Gastrocnemius medialis (tissue), 4 donors: ENCODE data around the gene MESP1. TPM values are rescaled to one million over a fixed set of nuclear protein-coding genes. Genes with fewer than 3 reads are reported as not detected.

Experiments used
- ATAC-seq, 2 donors: fragments of 150-250 bp; one replicate each; pipeline ENCODE4 v1.9.1; 2016
- DNase-seq, 2 donors: peaks; one replicate each; pipeline ENCODE4 v3.0.0-alpha.2; 2019
- H3K27ac ChIP-seq, 4 donors: fragments of 200-600 bp; sonication (generic); 1 replicate in 1 of 4; 2 replicates in 3 of 4; pipeline ENCODE4 v1.5.1; 2016 to 2018; ENCODE audit warnings: mild to moderate bottlenecking in 2 of 4, moderate library complexity in 1 of 4
- H3K27me3 ChIP-seq, 3 donors: fragments of 200-600 bp; sonication (generic) in 2 of 3; 1 replicate in 1 of 3; 2 replicates in 2 of 3; pipeline versions ENCODE4 v1.5.1 to v1.6.0; 2016 to 2019; ENCODE audit warnings: mild to moderate bottlenecking in 1 of 3, moderate library complexity in 1 of 3
- H3K36me3 ChIP-seq, 2 donors: fragments of 200-600 bp; sonication (generic) in 1 of 2; one replicate each; pipeline ENCODE4 v1.5.1; 2017 to 2018
- H3K4me1 ChIP-seq, 2 donors: fragments of 200-600 bp; sonication (generic) in 1 of 2; one replicate each; pipeline ENCODE4 v1.5.1; 2016 to 2017; ENCODE audit warnings: mild to moderate bottlenecking in 2 of 2
- H3K4me3 ChIP-seq, 4 donors: fragments of 200-600 bp; sonication (generic) in 3 of 4; 1 replicate in 1 of 4; 2 replicates in 3 of 4; pipeline ENCODE4 v1.5.1; 2016 to 2019; ENCODE audit warnings: mild to moderate bottlenecking in 2 of 4
- H3K9me3 ChIP-seq, 3 donors: fragments of 200-600 bp; sonication (generic) in 2 of 3; 1 replicate in 1 of 3; 2 replicates in 2 of 3; pipeline ENCODE4 v1.5.1; 2016 to 2019
- POLR2A ChIP-seq, 2 donors: fragments of 450-650 bp; IDR thresholded peaks; one replicate each; pipeline ENCODE4 v1.6.1; 2017; ENCODE audit warnings: antibody characterized with exemption in 2 of 2, mild to moderate bottlenecking in 2 of 2, moderate library complexity in 2 of 2
- in situ Hi-C, 4 donors: fragments of 200-750 bp; cut with MboI; loops; one replicate each; pipeline versions ENCODE4 v1.15.0 to v1.8.0; 2017; ENCODE audit warnings: low sequenced_read_pairs in 4 of 4
- intact Hi-C: fragments of 100-400 bp; cut with DNase I; formaldehyde crosslinking; loops from one replicate; pipeline ENCODE4 v1.15.1; 2023; ENCODE audit warnings: low total_unique reads
- total RNA-seq, 4 donors: library from RNA; depleted of rRNA; stranded (reverse); fragments of >200 nt; gene quantifications; one replicate each; pipeline versions ENCODE4 v1.1.0 to v1.2.3, GENCODE V29; 2016
- TF ChIP-seq, protein P1 (sequence below), 5 experiments: fragments of 450-650 bp in 3 of 5; fragments of 200-600 bp in 2 of 5; sonication (generic) in 2 of 5; IDR thresholded peaks in 4 of 5; conservative IDR thresholded peaks in 1 of 5; 1 replicate in 4 of 5; 2 replicates in 1 of 5; pipeline ENCODE4 v1.5.1; 2016 to 2019; ENCODE audit warnings: antibody characterized with exemption in 5 of 5, mild to moderate bottlenecking in 3 of 5, moderate library complexity in 3 of 5

Gene MESP1
- total RNA-seq, 4 donors from 2014 or later = 5.3 to 12.6 (median 6.1) TPM

DNA sequence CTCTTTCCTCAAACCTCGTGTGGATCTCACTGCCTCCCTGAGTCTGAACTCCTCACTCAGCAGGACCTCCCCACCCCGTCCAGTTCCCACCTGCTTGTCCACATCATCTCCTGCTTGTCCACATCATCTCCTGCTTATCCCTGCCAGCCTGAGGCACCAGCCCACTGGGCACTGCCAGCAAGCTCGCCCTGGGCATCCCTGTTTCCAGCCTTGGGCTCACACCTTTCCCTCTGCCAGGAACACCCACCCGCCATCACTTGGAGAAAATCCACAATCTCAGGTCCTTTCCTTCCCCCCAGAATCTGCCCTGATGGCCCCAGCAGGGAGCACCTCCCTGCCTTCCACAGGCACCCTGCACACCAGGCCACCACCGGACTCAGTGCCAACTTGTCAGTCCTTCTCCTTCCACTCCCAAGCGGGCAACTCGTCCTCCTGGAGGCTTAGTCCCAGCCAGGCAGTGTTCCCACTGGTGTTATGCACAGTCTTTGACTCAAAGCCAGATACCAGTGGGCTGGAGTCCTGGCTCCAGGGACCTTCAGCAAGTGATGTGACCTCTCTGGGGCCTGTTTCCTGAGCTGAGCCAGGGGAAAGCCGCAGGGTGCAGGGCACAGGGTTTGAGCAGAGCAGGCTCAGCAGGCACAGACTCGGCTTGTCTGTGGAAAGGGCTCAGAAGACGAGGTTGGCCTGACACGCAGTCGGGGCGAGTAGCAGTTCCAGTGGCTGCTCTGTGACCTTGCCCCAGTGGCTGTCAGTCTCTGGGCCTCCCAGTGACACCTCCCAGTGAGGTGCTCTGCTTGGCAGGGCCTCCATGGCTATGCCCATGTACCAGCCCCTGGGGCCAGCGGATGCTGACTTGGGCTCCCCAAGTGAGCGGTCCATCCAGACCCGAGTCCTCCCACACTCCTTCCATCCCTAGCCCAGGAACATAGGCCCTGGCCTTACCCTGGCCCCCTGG, 15.6 kb upstream of the MESP1 start:
- Histone ChIP-seq H3K9me3 (no peaks in the 10 kb centered on the region), H3K4me3 (no peak overlapping the region), H3K27ac (peak overlapping the region in 3 of 4 donors; percentile 23 to 49 (median 30)), H3K27me3 (no peaks in the 10 kb centered on the region), H3K4me1 (peaks cover 10 to 21% of the 10 kb centered on the region in 2 donors), H3K36me3 (no peaks in the 10 kb centered on the region)
- in situ Hi-C loops (loop anchor here in 3 of 4 donors (25.0 kb wide), 1 partner anchor 321 kb away; no protein-coding TSS in a partner anchor), intact Hi-C loops (loop anchor here (10.0 kb wide), 1 partner anchor 458 kb away; no protein-coding TSS in a partner anchor)
- DNase-seq = peak; percentile 29 to 61
- peak; percentile 63 to 68 for ATAC-seq
- no peak for TF ChIP-seq POLR2A (IDR thresholded peaks at IDR 0.05)
- TF ChIP-seq, protein P1, sequence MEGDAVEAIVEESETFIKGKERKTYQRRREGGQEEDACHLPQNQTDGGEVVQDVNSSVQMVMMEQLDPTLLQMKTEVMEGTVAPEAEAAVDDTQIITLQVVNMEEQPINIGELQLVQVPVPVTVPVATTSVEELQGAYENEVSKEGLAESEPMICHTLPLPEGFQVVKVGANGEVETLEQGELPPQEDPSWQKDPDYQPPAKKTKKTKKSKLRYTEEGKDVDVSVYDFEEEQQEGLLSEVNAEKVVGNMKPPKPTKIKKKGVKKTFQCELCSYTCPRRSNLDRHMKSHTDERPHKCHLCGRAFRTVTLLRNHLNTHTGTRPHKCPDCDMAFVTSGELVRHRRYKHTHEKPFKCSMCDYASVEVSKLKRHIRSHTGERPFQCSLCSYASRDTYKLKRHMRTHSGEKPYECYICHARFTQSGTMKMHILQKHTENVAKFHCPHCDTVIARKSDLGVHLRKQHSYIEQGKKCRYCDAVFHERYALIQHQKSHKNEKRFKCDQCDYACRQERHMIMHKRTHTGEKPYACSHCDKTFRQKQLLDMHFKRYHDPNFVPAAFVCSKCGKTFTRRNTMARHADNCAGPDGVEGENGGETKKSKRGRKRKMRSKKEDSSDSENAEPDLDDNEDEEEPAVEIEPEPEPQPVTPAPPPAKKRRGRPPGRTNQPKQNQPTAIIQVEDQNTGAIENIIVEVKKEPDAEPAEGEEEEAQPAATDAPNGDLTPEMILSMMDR (IDR thresholded peaks at IDR 0.05 in 4 of 5, conservative IDR thresholded peaks at IDR 0.05 in 1 of 5) = no peak

DNA sequence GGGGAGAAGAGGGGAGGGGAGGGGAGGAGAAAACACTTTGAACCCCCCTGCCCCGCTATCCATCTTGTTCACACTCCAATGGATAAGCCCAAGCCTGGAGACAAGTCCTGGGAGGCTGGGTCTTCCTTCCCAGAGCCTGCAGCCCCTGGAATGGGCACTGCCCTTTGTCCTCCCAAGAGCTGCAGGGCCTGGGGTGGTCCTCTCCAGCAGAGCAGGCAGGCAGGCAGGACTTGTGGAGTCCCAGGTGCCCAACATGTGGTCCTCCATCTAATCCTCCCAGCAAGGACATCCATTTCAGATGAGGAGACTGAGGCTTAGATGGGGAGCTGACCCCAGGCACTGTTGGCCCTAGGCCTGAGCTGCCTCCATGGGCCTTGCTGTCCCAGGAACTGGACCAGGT, 14.6 kb upstream of the MESP1 start:
- Histone ChIP-seq H3K9me3 (no peaks in the 10 kb centered on the region), H3K27me3 (no peaks in the 10 kb centered on the region), H3K4me3 (no peak overlapping the region), H3K27ac (no peak overlapping the region), H3K36me3 (no peaks in the 10 kb centered on the region), H3K4me1 (peaks cover 10 to 21% of the 10 kb centered on the region in 2 donors)
- DNase-seq = no peak
- TF ChIP-seq, protein P1 (IDR thresholded peaks at IDR 0.05 in 4 of 5, conservative IDR thresholded peaks at IDR 0.05 in 1 of 5) = no peak
- no peak for TF ChIP-seq POLR2A (IDR thresholded peaks at IDR 0.05)
- in situ Hi-C loops = loop anchor here in 3 of 4 donors (25.0 kb wide), 1 partner anchor 322 kb away; no protein-coding TSS in a partner anchor
- no peak for ATAC-seq
- intact Hi-C loops = loop anchor here (10.0 kb wide), 1 partner anchor 459 kb away; no protein-coding TSS in a partner anchor

DNA sequence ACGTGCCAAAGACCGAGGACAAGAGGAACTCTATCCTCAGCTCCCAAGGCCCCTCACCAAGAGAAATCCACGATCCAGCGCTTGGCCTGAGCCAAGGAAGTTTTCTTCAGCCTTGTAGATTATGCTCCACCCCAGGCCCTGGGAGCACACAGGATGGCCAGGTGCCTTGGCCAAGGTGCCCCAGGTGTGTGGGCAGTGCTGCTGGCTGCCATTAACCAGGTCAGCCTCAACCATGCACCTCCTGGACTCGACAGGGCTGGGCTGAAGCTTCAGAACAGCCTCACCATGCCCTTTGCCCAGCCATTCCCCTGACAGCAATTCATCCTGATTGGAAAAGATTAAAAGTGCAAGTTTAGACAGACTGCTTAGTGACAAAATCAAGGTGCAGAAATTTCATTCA, 10.9 kb upstream of the MESP1 start:
- Histone ChIP-seq H3K27me3 (no peaks in the 10 kb centered on the region), H3K9me3 (no peaks in the 10 kb centered on the region), H3K4me1 (peaks cover 9 to 10% of the 10 kb centered on the region in 2 donors), H3K4me3 (no peak overlapping the region), H3K27ac (no peak overlapping the region), H3K36me3 (no peaks in the 10 kb centered on the region)
- TF ChIP-seq POLR2A (IDR thresholded peaks at IDR 0.05) = no peak
- TF ChIP-seq, protein P1 (IDR thresholded peaks at IDR 0.05 in 4 of 5, conservative IDR thresholded peaks at IDR 0.05 in 1 of 5) = no peak
- DNase-seq (no peak), ATAC-seq (no peak)
- in situ Hi-C loops = loop anchor here (5.0 to 25.0 kb wide), 3 partner anchors 110 to 325 kb away; no protein-coding TSS in a partner anchor
- intact Hi-C loops = loop anchor here (5.0 to 10.0 kb wide), 2 partner anchors 310 to 463 kb away; no protein-coding TSS in a partner anchor

DNA sequence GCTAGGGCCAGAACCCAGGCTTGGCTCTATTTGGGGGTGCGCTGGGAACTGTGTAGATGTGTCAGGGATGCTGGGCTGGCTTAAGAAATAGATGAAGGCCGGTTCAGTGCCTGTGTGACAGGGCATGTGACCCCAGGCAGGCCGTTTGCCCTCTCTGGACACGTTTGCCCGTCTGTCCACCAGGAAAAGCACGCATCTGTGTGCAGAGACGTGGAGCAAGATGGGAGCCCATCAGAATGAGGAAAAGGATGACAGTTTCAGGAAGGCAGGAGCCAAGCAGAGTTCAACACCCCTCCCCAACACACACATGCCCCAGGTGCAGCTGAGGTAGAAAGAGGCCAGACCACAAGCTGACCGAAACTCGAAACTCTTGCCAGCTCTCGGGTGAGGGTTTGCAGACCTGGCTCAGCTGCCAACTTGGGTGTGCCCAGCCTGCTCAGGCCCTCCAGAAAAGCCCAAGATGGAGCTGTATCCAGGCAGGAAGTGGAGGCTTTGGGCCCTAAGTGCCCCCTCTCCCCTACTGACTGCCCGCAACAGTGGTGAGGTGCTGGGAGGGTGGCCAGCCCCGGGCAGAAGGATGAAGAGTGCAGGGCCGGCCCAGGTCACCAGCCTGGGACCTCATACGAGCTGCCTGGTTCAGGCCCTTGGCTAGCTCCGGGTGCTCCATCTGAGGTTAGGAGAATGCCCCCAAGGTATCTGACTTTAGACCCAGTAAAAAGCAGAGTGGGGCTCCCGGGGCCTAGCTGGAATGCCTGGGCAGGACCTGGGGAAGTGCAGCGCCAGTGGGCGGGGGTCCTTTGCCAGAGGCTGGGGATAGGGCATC, 10.2 kb upstream of the MESP1 start:
- in situ Hi-C loops = loop anchor here (5.0 to 25.0 kb wide), 3 partner anchors 111 to 326 kb away; no protein-coding TSS in a partner anchor
- peak; percentile 13 to 25 for ATAC-seq
- H3K36me3 ChIP-seq = no peaks in the 10 kb centered on the region
- intact Hi-C loops = loop anchor here (5.0 to 10.0 kb wide), 2 partner anchors 311 to 464 kb away; no protein-coding TSS in a partner anchor
- no peak overlapping the region for H3K27ac ChIP-seq
- DNase-seq = no peak
- TF ChIP-seq, protein P1 (IDR thresholded peaks at IDR 0.05 in 4 of 5, conservative IDR thresholded peaks at IDR 0.05 in 1 of 5) = peak in 1 of 5 experiments; percentile 6
- no peak for TF ChIP-seq POLR2A (IDR thresholded peaks at IDR 0.05)
- H3K4me1 ChIP-seq = peaks cover 2 to 10% of the 10 kb centered on the region in 2 donors
- H3K9me3 ChIP-seq = no peaks in the 10 kb centered on the region
- H3K27me3 ChIP-seq = no peaks in the 10 kb centered on the region
- H3K4me3 ChIP-seq = no peak overlapping the region
